Measurements from ENCODE around the gene PEX19. TPM values are rescaled to one million over a fixed set of nuclear protein-coding genes. Genes with fewer than 3 reads are reported as not detected.
A peak's percentile ranks its signal among the peaks of the same experiment; 100 is the strongest.
"Not testable (repeated sequence)": the region's sequence is repeated elsewhere in the genome, so short reads cannot be mapped to it uniquely, and the experiment has no call there.

Gene PEX19, protein sequence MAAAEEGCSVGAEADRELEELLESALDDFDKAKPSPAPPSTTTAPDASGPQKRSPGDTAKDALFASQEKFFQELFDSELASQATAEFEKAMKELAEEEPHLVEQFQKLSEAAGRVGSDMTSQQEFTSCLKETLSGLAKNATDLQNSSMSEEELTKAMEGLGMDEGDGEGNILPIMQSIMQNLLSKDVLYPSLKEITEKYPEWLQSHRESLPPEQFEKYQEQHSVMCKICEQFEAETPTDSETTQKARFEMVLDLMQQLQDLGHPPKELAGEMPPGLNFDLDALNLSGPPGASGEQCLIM
- total RNA-seq (ENCODE audit: insufficient read depth, low replicate concordance), result 31.8 TPM

DNA sequence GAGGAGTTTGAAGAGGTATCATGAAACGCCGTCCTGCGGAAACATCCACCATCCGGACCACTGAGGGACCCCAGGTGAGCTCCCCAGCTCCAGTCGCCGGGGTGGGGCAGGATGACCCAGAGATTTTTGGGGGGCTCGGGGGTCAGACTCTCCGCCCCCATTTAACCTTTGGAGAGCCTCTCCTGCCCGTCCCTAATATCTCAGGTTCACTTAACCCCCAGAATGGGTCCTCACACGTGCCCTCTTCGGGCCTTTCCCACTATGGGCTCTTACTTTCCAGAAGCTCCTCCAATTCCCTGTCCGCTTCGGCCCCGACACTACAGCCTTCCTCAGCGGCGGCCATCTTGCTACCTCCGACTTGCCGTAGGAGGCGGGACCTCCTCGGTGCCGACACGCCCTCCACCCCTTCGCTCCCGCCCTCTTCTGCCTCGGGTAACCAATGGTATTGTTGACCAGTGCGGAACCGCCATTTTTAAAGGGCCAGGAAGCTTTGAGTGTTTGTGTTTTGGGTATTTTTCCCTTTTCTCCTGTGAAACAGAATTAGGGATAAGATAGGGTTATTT, at the start of gene PEX19:
Gene PEX19 (minus strand): TSS at position 352 of the 563 bp plus-strand sequence. CDS start 9 bp downstream, at position 343.
- peak; percentile 96 for DNase-seq (ENCODE audit: low spot score)

- DNase-seq (ENCODE audit: low spot score), result no peak
Measured at GRCh38 chr1:160332516-160332915, 47.6 kb upstream of the PEX19 start.

- DNase-seq (ENCODE audit: low spot score), result no peak
Measured at GRCh38 chr1:160330119-160330518, 45.2 kb upstream of the PEX19 start.

DNA sequence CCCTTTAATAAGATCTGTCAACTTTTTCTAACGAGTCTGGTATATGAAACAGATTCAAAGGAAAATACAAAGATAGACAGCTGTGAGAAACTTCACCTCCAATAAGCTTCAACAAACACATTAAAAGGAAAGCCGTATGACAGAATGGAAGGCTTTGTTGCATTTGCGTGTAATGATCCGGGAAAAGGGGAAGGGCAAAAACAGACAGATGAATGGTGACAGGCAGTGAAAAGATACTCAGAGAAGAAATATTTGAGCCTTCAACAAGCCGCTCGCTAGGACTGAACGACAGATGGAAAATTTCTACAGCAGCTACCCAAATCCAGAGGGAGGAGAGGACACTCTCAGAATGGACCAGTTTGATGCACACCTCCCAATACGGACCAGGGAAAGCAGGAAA, 43.3 kb upstream of the PEX19 start:
- DNase-seq (ENCODE audit: low spot score), result no peak

- no peak for DNase-seq (ENCODE audit: low spot score)
Measured at GRCh38 chr1:160326418-160326817, 41.5 kb upstream of the PEX19 start.

DNA sequence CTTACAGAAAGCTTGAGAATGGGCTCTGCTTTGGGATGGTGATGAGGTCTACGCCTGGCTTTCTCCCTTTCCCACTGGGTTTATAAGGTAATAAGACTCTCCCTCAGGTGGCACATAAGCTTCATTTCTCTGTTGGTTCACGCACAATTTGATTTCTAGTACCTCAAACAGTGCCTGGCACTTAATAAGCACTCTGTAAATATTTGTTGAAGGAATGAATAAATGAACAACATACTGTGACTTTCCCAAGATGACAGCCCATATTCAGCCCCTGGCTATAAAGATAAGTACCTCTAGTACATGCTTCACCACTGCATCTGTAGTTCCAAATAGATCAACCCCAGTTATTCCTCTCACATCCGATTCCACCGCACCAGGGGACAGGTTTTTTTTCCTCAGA, 40.3 kb upstream of the PEX19 start:
- DNase-seq (ENCODE audit: low spot score), result no peak

DNA sequence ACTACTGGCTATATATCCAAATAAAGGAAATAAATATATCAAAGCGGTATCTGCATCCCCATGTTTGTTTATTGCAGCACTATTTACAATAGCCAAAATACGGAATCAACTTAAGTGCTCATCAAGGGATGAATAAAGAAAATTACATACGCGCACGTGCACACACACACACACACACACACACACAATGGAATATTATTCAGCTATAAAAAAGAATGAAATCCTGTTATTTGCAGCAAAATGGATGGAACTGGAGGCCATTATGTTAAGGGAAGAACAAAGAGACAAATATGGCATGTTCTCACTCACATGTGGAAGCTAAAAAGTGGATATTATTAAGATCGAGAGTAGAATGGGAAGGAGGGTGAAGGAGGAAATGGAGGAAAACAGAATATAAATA, 37.9 kb upstream of the PEX19 start:
- DNase-seq (ENCODE audit: low spot score), result no peak

- DNase-seq (ENCODE audit: low spot score), result no peak
Measured at GRCh38 chr1:160315359-160315758, 30.4 kb upstream of the PEX19 start.

DNA sequence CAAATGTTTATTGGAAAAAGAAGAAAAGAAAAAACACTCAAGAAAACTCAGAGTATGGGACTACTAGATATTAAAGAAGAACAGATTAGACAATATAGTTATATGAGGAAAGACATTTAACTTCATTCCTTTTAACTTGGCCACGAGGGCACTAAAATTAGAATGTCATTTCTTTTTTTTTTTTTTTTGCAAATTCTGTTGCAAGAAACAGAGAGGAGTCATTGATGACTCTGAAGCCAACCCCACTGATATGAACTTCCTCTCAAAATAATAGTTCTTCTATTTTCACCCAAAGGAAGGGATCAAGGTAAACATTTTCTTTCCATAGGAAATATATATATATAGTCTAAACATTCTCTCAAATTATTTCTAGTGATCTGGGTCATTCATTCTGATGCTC, 24.6 kb upstream of the PEX19 start:
- DNase-seq (ENCODE audit: low spot score), result no peak

DNA sequence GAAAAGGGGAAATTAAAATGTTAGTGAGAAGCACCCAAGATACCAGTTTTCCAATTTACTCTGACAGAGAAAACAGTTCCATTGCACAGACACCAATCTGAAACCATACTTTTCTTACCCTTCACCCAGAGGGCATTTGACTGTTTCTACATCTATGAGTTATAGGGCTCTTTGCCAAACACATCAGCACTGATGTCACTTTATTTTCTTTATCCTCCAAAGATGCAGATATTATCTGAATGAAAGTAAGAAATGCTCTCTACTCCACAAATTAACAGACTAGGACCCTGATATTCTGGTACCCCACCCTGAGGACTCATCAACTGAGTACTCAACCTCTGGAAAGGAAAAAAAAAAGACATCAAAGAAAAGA, 24.2 kb upstream of the PEX19 start:
- no peak for DNase-seq (ENCODE audit: low spot score)

- DNase-seq (ENCODE audit: low spot score), result no peak
Measured at GRCh38 chr1:160308451-160309184, 23.7 kb upstream of the PEX19 start.

DNA sequence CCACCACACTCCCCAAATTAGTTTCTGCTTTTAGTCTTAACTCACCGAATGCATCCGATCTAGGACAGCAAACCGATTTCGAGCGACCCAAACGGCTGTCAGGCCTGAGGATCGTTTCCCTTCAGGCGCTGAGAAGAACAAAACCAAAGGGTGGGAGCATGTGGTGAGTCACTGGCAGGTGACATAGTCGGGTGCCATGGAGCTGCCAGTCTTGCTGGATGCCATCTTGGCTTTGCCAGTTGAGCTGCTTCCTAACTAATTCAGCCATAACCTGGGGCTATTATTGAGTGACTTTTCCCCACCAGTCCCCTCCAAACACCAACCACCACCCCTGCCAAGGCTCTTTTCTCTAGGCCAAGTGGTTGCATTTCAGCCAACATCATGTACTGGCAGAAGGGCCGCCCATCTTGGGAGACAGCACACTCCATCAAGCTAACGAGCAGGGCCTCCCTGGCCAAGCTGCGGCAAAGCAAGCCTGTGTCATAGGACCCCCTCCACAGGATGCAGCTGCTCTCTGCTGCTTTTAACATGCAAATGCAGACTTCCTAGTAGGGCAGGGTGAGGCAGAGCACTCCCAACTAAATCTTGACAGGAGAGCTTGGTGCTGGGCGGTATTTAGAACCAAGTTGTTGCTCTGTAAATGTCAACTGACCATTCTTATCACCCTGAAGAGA, 22.3 kb upstream of the PEX19 start:
- DNase-seq (ENCODE audit: low spot score), result no peak

GRCh38 chr1:160300173-160300572, 15.2 kb upstream of the PEX19 start:
- no peak for DNase-seq (ENCODE audit: low spot score)

GRCh38 chr1:160296036-160296435, 11.1 kb upstream of the PEX19 start:
- no peak for DNase-seq (ENCODE audit: low spot score)

- no peak for DNase-seq (ENCODE audit: low spot score)
Measured at GRCh38 chr1:160293020-160293968, 8.4 kb upstream of the PEX19 start.

GRCh38 chr1:160291248-160292220, 6.6 kb upstream of the PEX19 start:
- peak; percentile 61 for DNase-seq (ENCODE audit: low spot score)

DNA sequence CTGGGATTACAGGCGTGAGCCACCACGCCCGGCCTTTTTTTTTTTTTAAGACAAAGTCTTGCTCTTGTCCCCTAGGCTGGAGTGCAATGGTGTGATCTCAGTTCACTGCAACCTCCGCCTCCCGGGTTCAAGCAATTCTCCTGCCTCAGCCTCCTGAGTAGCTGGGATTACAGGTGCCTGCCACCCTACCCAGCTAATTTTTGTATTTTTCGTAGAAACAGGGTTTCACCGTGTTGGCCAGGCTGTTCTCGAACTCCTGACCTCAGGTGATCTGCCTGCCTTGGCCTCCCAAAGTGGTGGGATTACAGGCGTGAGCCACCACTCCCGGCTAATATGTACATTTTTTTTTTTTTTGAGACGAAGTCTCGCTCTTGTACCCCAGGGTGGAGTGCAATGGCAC, 2.8 kb upstream of the PEX19 start:
- DNase-seq (ENCODE audit: low spot score), result not testable (repeated sequence)

DNA sequence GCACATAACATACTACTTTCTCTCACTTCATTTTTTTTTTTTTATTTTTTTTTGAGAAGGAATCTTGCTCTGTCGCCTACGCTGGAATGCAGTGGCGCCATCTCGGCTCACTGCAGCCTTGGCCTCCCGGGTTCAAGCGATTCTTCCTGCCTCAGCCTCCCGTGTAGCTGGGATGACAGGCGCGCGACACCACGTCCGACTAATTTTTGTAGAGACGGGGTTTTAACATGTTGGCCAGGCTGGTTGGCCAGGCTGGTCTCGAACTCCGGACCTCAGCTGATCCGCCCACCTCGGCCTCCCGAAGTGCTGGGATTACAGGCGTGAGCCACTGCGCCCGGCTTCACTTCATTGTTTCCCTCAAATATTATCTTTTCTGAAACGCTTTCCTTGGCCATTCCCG, 573 bp upstream of the PEX19 start:
- no peak for DNase-seq (ENCODE audit: low spot score)

DNA sequence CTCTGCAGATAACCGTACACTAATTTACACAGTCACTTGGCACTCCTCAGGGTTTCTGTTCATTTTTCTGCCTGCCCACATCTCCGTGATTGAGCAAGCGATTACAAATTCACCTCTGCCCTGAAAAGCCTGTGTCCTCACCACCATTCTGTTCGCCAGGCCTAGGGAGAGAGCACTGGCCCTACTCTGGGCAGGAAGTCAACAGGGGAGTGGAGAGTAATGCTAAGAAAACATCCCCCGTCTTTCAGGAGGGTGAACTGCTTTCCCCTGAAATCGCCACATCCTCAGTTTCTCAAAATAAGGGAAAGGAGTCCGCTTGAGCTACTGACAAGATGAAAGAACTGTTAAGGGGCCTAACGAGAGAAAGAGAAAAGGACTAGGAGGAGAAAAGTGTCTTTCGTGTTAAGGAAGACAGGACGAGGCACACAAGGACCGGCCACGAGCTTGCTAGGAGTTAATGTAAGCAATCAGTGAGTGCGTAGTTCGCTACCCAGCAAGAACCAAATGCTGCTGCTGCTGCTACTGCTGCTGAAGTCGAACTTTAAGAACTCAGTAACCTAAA, 632 bp downstream of the PEX19 start:
- DNase-seq (ENCODE audit: low spot score), result peak; percentile 62

DNA sequence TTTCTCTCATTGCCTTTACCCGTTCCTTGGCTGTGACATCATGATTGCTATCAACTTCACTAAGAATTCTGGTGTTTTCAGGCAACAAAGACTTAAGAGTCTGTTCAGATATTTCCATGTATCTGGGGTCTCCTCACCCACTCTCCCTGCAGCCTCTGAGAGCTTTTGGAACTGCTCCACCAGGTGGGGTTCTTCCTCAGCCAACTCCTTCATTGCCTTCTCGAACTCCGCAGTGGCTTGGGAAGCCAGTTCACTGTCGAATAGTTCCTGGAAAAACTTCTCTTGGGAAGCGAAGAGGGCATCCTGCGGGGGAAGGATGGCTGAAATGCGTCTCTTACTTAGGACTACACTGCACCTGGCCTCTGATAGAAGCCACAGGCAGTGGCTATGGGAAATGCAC, 2.1 kb downstream of the PEX19 start:
- no peak for DNase-seq (ENCODE audit: low spot score)

Measured in umbilical cord (tissue), 2 donors.